Lower leg skin (tissue), 4 donors: ENCODE results near the gene CRB2. TPM values are rescaled to one million over a fixed set of nuclear protein-coding genes. Genes with fewer than 3 reads are reported as not detected.

Experiments
- DNase-seq, 2 donors: peaks; one replicate each; pipeline ENCODE4 v3.0.0-alpha.2; 2019; ENCODE audit warnings: low spot score in 2 of 2
- H3K4me3 ChIP-seq: fragments of 200-600 bp; sonication (generic); 2 replicates; pipeline ENCODE4 v1.5.1; 2017; ENCODE audit warnings: mild to moderate bottlenecking, low read depth; ENCODE audit not compliant: poor library complexity, severe bottlenecking
- POLR2A ChIP-seq, 2 donors: fragments of 450-650 bp; IDR thresholded peaks; one replicate each; pipeline ENCODE4 v1.6.1; 2016 to 2017; ENCODE audit warnings: antibody characterized with exemption in 2 of 2, mild to moderate bottlenecking in 1 of 2, moderate library complexity in 1 of 2
- WGBS, 2 donors: methylation state at CpG; one replicate each; pipeline ENCODE4 v1.1.5; 2018; 5-methylcytosine and 5-hydroxymethylcytosine counted together
- intact Hi-C: fragments of 100-400 bp; cut with DNase I; formaldehyde crosslinking; loops from one replicate; pipeline ENCODE4 v1.15.0; 2023; ENCODE audit warnings: low total_unique reads
- total RNA-seq, 4 donors: library from RNA; depleted of rRNA; stranded (reverse); fragments of >200 nt; gene quantifications; one replicate each; pipeline ENCODE4 v1.1.0, GENCODE V29; 2016
- TF ChIP-seq, protein P1 (sequence below), 3 donors: fragments of 450-650 bp; IDR thresholded peaks; one replicate each; pipeline ENCODE4 v1.5.1; 2016; ENCODE audit warnings: antibody characterized with exemption in 3 of 3, mild to moderate bottlenecking in 3 of 3, moderate library complexity in 2 of 3

CRB2 gene
- total RNA-seq, 4 donors from 2014 or later, result not detected

DNA sequence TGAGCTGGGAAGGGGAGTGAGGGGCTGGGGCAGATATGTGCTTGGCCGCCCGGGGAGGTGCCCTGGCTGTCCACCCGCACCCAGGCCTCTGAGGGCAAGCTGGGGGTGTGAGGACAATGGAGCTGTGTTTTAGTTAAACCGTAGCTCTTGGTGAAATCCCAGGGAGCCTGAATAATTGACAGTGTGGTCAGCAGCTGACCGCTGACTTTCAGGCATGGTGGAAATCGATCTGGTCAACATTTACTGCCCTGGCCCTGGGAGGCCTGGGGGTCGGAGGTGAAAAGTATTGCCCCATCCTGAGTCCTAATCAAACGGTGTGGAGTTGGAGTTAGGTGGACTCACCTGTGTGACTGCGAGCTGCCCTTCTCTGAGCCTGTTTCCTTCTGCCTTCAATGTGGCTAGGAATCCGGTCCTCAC lies 31.2 kb upstream of the CRB2 start:
- TF ChIP-seq, protein P1, sequence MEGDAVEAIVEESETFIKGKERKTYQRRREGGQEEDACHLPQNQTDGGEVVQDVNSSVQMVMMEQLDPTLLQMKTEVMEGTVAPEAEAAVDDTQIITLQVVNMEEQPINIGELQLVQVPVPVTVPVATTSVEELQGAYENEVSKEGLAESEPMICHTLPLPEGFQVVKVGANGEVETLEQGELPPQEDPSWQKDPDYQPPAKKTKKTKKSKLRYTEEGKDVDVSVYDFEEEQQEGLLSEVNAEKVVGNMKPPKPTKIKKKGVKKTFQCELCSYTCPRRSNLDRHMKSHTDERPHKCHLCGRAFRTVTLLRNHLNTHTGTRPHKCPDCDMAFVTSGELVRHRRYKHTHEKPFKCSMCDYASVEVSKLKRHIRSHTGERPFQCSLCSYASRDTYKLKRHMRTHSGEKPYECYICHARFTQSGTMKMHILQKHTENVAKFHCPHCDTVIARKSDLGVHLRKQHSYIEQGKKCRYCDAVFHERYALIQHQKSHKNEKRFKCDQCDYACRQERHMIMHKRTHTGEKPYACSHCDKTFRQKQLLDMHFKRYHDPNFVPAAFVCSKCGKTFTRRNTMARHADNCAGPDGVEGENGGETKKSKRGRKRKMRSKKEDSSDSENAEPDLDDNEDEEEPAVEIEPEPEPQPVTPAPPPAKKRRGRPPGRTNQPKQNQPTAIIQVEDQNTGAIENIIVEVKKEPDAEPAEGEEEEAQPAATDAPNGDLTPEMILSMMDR (IDR thresholded peaks at IDR 0.05), result no peak
- TF ChIP-seq POLR2A (IDR thresholded peaks at IDR 0.05), result no peak
- DNase-seq, result no peak
- intact Hi-C loops, result no loop called here
- no peak overlapping the region for H3K4me3 ChIP-seq
- 71 to 82% methylated on average over 10 of the region's 10 CpGs for WGBS, 2 donors

DNA sequence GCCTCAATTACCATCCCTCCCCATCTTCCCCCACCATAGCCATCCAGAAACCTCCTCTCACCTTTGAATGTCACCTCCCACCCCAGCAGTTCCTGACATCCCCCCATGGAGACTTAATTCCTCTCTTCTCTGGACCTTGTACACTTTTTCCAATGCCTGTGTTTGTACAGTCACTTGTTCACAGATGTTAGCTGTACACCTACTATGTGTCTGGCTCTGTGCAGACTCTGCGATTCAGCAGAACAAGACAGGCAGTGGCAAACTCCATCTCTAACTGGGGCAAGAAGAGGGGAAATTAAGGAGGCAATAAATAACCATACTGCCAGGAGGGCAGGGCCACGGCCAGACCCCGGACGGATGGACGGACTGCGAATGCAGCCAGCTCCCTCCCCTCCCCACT lies 29.8 kb upstream of the CRB2 start:
- no peak for DNase-seq
- intact Hi-C loops, result no loop called here
- TF ChIP-seq POLR2A (IDR thresholded peaks at IDR 0.05), result no peak
- TF ChIP-seq, protein P1 (IDR thresholded peaks at IDR 0.05), result no peak
- H3K4me3 ChIP-seq, result no peak overlapping the region
- 69 to 71% methylated on average over 6 of the region's 6 CpGs for WGBS, 2 donors

DNA sequence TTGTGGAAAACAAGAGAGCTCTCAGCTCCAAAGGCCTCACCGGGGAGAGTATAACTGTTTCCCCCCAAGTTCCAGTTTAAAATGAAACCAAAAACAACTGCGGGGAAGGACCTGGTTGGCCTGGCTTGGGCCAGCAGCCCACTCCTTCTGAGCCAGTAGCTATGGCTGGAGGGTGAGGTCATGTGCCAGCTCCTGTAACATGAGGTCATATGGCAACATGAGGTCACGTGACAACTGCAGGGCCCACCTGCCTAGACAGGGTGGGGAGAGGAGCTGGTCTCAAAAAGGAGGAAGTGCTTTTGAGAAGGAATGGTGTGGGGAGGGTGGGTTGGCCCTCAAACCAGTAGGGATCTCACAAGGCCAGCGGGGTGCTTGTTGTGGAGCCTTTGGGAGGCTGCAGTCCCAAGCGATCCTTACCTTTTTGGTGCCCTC lies 29.3 kb upstream of the CRB2 start:
- TF ChIP-seq POLR2A (IDR thresholded peaks at IDR 0.05), result no peak
- TF ChIP-seq, protein P1 (IDR thresholded peaks at IDR 0.05), result no peak
- intact Hi-C loops, result no loop called here
- 68 to 83% methylated on average over 5 of the region's 5 CpGs for WGBS, 2 donors
- no peak for DNase-seq
- no peak overlapping the region for H3K4me3 ChIP-seq

DNA sequence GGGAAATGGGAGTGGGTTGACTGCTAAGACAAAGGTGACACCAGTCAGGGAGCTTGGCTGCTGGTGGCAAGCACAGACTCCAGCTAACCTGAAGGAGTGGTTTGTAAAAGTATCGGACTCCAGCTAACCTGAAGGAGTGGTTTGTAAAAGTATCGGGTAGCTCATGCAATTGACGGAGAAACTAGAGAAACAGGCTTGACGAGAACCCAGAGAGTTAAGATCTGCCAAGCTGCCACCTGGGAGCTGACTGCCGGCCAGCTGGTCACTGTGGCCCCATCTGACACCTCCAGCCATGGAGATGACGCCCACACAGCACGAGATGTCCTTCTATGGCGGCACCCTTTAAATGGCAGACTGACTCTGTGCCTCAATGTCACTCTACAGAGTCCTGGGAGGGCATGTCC lies 28.3 kb upstream of the CRB2 start:
- no peak overlapping the region for H3K4me3 ChIP-seq
- intact Hi-C loops, result no loop called here
- peak in 1 of 2 donors; percentile 33 for DNase-seq
- WGBS, 2 donors, result 39 to 53% methylated on average over 8 of the region's 8 CpGs
- TF ChIP-seq, protein P1 (IDR thresholded peaks at IDR 0.05), result no peak
- no peak for TF ChIP-seq POLR2A (IDR thresholded peaks at IDR 0.05)

DNA sequence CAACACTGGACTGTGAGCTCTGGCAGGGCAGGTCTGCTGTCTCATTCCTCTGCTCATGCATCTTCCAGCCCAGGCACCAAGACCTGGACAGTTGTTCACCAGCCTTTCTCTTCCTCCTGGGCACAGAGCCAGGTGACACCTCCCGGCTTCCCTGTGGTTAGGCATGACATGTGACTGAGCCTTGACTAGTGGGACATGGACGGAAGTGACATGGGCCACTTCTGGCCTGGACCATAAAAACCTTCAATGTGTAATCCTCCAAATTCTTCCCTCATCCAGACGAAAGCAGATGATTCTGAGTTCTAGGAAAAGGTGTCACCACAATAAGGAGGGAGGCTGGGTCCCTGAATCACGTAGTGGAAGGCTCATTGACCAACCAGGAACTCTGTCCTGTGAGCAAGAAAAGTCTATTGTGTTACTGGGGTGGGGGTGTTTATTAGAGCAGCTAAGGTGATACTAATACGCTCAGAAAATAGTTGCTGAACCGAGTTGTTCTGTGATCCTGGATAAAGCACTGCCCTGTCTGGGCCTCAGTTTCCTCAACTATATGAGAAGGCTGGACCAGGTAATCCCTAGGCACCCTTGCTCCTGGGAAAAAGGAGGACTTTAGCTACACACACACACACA lies 26.6 kb upstream of the CRB2 start:
- no peak overlapping the region for H3K4me3 ChIP-seq
- intact Hi-C loops, result no loop called here
- 72 to 81% methylated on average over 6 of the region's 6 CpGs for WGBS, 2 donors
- DNase-seq, result peak in 1 of 2 donors; percentile 35
- TF ChIP-seq, protein P1 (IDR thresholded peaks at IDR 0.05), result no peak
- TF ChIP-seq POLR2A (IDR thresholded peaks at IDR 0.05), result no peak
